CD1c-positive myeloid dendritic cell (primary cell): ENCODE results near the gene GART.

Source experiments
- DNase-seq: peaks from one replicate; pipeline ENCODE4 v3.0.0-alpha.2; 2016; ENCODE audit errors: extremely low spot score

GART gene

GRCh38 chr21:33461538-33462250, 80.2 kb downstream of the GART start:
- DNase-seq = no peak

- DNase-seq = no peak
Measured at GRCh38 chr21:33458861-33459260, 83.1 kb downstream of the GART start.

GRCh38 chr21:33455686-33456446, 86.1 kb downstream of the GART start:
- DNase-seq = no peak
